Karpas-422 (cell line): ENCODE results near the gene IGFBPL1. TPM values are rescaled to one million over a fixed set of nuclear protein-coding genes. Genes with fewer than 3 reads are reported as not detected.

Experiments
- DNase-seq: peaks from one replicate; pipeline ENCODE4 v3.0.0-alpha.2; 2015
- H2AFZ ChIP-seq: fragments of 200-600 bp; sonication (generic); 2 replicates; pipeline ENCODE4 v1.6.1; 2014; ENCODE audit warnings: antibody characterized with exemption, low read length, mixed read lengths
- H3K27ac ChIP-seq: fragments of 200-600 bp; sonication (generic); 2 replicates; pipeline ENCODE4 v1.5.1; 2014; ENCODE audit warnings: mild to moderate bottlenecking, low read length, moderate library complexity
- H3K27me3 ChIP-seq: fragments of 200-600 bp; sonication (generic); 2 replicates; pipeline ENCODE4 v1.6.1; 2014; ENCODE audit warnings: low read length, mixed read lengths
- H3K36me3 ChIP-seq: fragments of 200-600 bp; sonication (generic); 2 replicates; pipeline ENCODE4 v1.6.1; 2014; ENCODE audit warnings: low read length, mixed read lengths; ENCODE audit not compliant: insufficient read depth
- H3K4me1 ChIP-seq: fragments of 200-600 bp; sonication (generic); 2 replicates; pipeline ENCODE4 v1.6.1; 2014; ENCODE audit warnings: mild to moderate bottlenecking, low read length, mixed read lengths
- H3K4me2 ChIP-seq: fragments of 200-600 bp; sonication (generic); 2 replicates; pipeline ENCODE4 v1.6.1; 2014; ENCODE audit warnings: low read length, low read depth, mild to moderate bottlenecking; ENCODE audit not compliant: poor library complexity, severe bottlenecking
- H3K4me3 ChIP-seq: fragments of 200-600 bp; sonication (generic); 2 replicates; pipeline ENCODE4 v1.5.1; 2014; ENCODE audit warnings: mild to moderate bottlenecking, antibody characterized with exemption, low read length, mixed read lengths
- H3K79me2 ChIP-seq: fragments of 200-600 bp; sonication (generic); 2 replicates; pipeline ENCODE4 v1.6.1; 2014; ENCODE audit warnings: mild to moderate bottlenecking, low read length, mixed read lengths
- H3K9ac ChIP-seq: fragments of 200-600 bp; sonication (generic); 2 replicates; pipeline ENCODE4 v1.6.0; 2014; ENCODE audit warnings: low read length
- H3K9me2 ChIP-seq: fragments of 200-600 bp; sonication (generic), shearing (Covaris generic); replicated peaks from 2 replicates; pipeline ENCODE4 v1.6.0; 2014; ENCODE audit warnings: mild to moderate bottlenecking, low read length, moderate library complexity; ENCODE audit not compliant: insufficient read depth
- H3K9me3 ChIP-seq: fragments of 300-700, 200-600 bp; sonication (generic); 2 replicates; pipeline ENCODE4 v1.6.1; 2014; ENCODE audit warnings: low read length, mixed read lengths
- H4K20me1 ChIP-seq: fragments of 200-600 bp; sonication (generic); 2 replicates; pipeline ENCODE4 v1.6.1; 2014; ENCODE audit warnings: mild to moderate bottlenecking, antibody characterized with exemption, low read length, low read depth; ENCODE audit not compliant: insufficient read depth
- total RNA-seq: library from RNA; depleted of rRNA; stranded (reverse); fragments of >200 nt; shearing (Covaris generic); gene quantifications from 2 replicates; pipeline ENCODE4 v1.2.3, GENCODE V29; 2014; ENCODE audit warnings: low replicate concordance

The IGFBPL1 gene
- total RNA-seq, 1 experiment from 2014 or later = not detected

GRCh38 chr9:38376021-38376670 is 48.1 kb downstream of the IGFBPL1 start:
- Histone ChIP-seq H3K27ac (no peak overlapping the region), H3K9ac (no peak overlapping the region), H3K4me3 (no peak overlapping the region), H3K27me3 (no peaks in the 10 kb centered on the region), H3K9me3 (no peaks in the 10 kb centered on the region), H3K36me3 (no peaks in the 10 kb centered on the region), H2AFZ (no peak overlapping the region), H3K4me1 (peaks cover 7% of the 10 kb centered on the region), H3K4me2 (no peak overlapping the region), H3K79me2 (no peaks in the 10 kb centered on the region), H4K20me1 (no peaks in the 10 kb centered on the region), H3K9me2 (no peaks in the 10 kb centered on the region)
- DNase-seq = no peak

DNA sequence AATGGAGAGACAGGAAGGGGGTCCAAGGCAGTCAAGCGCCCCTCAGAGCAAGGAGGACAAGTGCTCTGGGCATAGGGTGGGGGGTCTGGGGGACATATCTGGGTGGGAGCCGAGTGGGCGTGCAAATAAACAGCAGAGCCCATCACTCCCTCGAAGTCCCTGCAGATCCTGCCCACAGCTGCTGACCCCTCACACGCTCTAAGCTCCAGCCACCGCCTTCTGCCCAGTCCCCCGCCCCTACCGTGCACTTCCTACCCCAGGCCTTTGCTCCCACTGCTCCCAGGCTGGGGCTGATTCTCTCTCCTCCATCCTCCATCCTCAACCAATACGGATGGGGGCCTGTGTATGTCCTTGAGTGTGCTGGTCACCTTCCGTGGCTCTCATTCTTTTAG is 48.7 kb downstream of the IGFBPL1 start:
- Histone ChIP-seq H3K9me2 (no peaks in the 10 kb centered on the region), H2AFZ (no peak overlapping the region), H3K9ac (no peak overlapping the region), H3K36me3 (no peaks in the 10 kb centered on the region), H3K4me3 (no peak overlapping the region), H3K4me1 (peaks cover 7% of the 10 kb centered on the region), H3K27me3 (no peaks in the 10 kb centered on the region), H3K79me2 (no peaks in the 10 kb centered on the region), H4K20me1 (no peaks in the 10 kb centered on the region), H3K9me3 (no peaks in the 10 kb centered on the region), H3K27ac (no peak overlapping the region), H3K4me2 (no peak overlapping the region)
- no peak for DNase-seq

GRCh38 chr9:38374847-38375571 is 49.2 kb downstream of the IGFBPL1 start:
- no peaks in the 10 kb centered on the region for H3K79me2 ChIP-seq
- no peak overlapping the region for H3K27ac ChIP-seq
- H3K4me1 ChIP-seq = peaks cover 3% of the 10 kb centered on the region
- no peak for DNase-seq
- H4K20me1 ChIP-seq = no peaks in the 10 kb centered on the region
- H3K36me3 ChIP-seq = no peaks in the 10 kb centered on the region
- no peaks in the 10 kb centered on the region for H3K9me2 ChIP-seq
- H3K4me3 ChIP-seq = no peak overlapping the region
- no peak overlapping the region for H3K9ac ChIP-seq
- no peaks in the 10 kb centered on the region for H3K9me3 ChIP-seq
- no peak overlapping the region for H3K4me2 ChIP-seq
- no peak overlapping the region for H2AFZ ChIP-seq
- H3K27me3 ChIP-seq = no peaks in the 10 kb centered on the region

GRCh38 chr9:38373679-38374078 is 50.6 kb downstream of the IGFBPL1 start:
- H3K79me2 ChIP-seq = no peaks in the 10 kb centered on the region
- no peak overlapping the region for H3K4me3 ChIP-seq
- no peak overlapping the region for H2AFZ ChIP-seq
- H3K4me1 ChIP-seq = no peaks in the 10 kb centered on the region
- H3K9ac ChIP-seq = no peak overlapping the region
- no peaks in the 10 kb centered on the region for H4K20me1 ChIP-seq
- no peaks in the 10 kb centered on the region for H3K9me2 ChIP-seq
- H3K36me3 ChIP-seq = no peaks in the 10 kb centered on the region
- 0 out of 2 replicates have a peak, but pooled peaks cover under 1% of the 10 kb centered on the region for H3K27me3 ChIP-seq
- no peak overlapping the region for H3K27ac ChIP-seq
- no peak overlapping the region for H3K4me2 ChIP-seq
- no peaks in the 10 kb centered on the region for H3K9me3 ChIP-seq
- no peak for DNase-seq

DNA sequence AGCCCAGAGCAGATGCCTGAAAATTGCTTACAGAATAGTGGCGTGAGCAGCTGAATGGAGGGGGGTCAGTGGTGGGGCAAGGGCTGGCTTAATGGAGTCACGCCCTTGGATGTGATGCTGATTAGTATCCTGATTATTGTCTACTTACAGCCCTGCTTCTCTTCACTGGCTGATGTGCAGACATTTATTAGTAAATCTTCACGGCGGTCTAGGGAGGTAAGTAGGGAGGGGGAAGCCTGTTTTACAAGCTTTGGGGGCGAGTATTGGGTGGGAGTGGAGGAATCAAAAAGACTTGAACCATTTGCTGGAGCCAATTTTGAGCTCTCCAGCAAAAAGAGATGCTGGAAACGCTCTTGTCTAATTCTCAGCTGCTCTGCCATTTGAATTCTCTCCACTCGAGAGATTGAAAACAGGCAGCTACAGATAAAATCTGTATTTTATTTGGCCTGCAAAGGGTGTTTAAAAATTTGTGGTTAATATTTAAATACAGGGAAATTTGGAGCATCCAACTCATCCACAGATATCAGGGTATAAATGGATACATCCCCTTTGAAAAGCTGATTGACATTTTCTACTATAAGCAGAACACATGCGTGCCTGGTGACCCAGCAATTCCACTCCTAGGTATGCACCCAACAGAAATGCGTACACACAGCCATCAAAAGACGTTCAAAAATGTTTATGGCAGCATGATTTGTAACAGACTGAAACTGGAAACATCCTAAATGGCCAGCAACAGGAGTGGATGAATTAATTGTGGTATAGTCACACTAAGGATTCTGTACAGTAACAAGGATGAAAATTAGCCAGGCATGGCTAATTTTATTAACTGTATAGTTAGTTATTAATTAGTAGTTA is 51.3 kb downstream of the IGFBPL1 start:
- Histone ChIP-seq H3K4me2 (no peak overlapping the region), H3K36me3 (no peaks in the 10 kb centered on the region), H3K4me1 (no peaks in the 10 kb centered on the region), H2AFZ (no peak overlapping the region), H3K9ac (no peak overlapping the region), H3K9me2 (no peaks in the 10 kb centered on the region), H3K27ac (no peak overlapping the region), H4K20me1 (no peaks in the 10 kb centered on the region), H3K9me3 (no peaks in the 10 kb centered on the region), H3K27me3 (0 out of 2 replicates have a peak, but pooled peaks cover 2% of the 10 kb centered on the region), H3K79me2 (no peaks in the 10 kb centered on the region), H3K4me3 (no peak overlapping the region)
- DNase-seq = no peak

DNA sequence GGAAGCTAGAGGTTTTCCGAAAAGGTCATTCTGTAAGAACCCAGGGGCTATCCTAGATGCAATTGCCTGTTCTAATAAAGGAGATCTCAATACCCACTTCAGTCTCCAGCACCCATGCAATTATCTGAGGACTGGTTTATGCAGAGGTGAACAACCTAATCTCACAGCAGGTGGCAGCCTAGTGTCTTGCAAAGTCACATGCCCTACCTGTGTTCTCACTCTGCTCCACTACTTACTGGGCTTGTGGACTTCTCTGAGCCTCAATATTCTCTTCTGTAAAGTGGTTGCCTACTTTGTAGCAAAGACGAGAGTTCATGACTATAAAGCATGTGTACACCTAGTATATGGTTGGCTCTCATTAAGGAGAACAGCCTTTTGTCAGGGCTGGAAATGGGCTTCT is 52.8 kb downstream of the IGFBPL1 start:
- Histone ChIP-seq H3K9ac (no peak overlapping the region), H3K36me3 (no peaks in the 10 kb centered on the region), H3K4me1 (no peaks in the 10 kb centered on the region), H3K27ac (no peak overlapping the region), H3K79me2 (no peaks in the 10 kb centered on the region), H3K4me2 (no peak overlapping the region), H3K27me3 (0 out of 2 replicates have a peak, but pooled peaks cover 2% of the 10 kb centered on the region), H3K9me2 (no peaks in the 10 kb centered on the region), H3K4me3 (no peak overlapping the region), H2AFZ (no peak overlapping the region), H4K20me1 (no peaks in the 10 kb centered on the region), H3K9me3 (no peaks in the 10 kb centered on the region)
- peak; percentile 69 for DNase-seq

DNA sequence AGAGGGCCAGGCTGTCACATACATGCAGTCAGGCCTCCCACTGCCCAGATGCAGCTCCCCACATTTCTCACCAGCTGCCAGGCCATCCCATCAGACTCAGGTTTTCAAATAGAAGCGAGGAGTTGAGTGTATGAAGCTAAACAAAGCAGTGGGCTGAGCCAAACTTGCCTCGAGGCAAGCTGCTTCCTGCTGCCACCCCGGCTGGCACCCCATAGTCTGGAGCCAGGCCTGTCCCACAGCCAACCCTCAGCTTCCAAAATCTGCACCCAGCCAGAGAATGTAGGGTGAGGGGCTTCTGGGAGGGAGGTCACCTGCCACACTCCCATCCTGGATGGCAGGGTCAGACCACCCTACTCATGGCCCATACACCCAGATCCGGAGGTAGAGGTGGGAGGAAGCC is 54.1 kb downstream of the IGFBPL1 start:
- no peaks in the 10 kb centered on the region for H3K79me2 ChIP-seq

DNA sequence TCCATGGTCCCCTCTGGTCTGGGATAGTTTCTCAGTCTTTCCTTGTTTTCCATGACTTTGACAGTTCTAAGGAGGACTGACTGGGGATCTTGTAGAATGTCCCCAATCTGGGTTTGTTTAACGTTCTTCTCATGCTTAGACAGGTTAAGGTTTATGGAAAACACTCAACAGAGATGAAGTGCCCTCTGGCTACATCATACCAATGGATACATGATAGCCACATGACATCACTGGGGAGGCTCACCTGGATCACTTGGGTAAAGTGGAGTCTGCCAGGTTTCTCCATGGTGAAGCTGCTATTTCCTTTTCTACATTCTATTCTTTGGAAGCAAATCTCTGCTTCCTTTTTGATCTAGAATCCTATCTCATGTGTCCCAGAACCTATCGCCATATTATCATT is 55.5 kb downstream of the IGFBPL1 start:
- Histone ChIP-seq H2AFZ (no peak overlapping the region), H3K4me1 (no peaks in the 10 kb centered on the region; the same call in 1 of the 2 replicates), H3K36me3 (no peaks in the 10 kb centered on the region), H3K9me2 (no peaks in the 10 kb centered on the region), H3K9me3 (no peaks in the 10 kb centered on the region), H4K20me1 (no peaks in the 10 kb centered on the region), H3K27me3 (0 out of 2 replicates have a peak, but pooled peaks cover 2% of the 10 kb centered on the region), H3K79me2 (no peaks in the 10 kb centered on the region), H3K9ac (no peak overlapping the region), H3K4me3 (no peak overlapping the region), H3K27ac (no peak overlapping the region), H3K4me2 (no peak overlapping the region)
- DNase-seq = no peak

More for the DNA sequence above, 54.1 kb downstream of the IGFBPL1 start:
- Histone ChIP-seq H3K27ac (no peak overlapping the region), H3K27me3 (0 out of 2 replicates have a peak, but pooled peaks cover 2% of the 10 kb centered on the region), H3K36me3 (no peaks in the 10 kb centered on the region), H4K20me1 (no peaks in the 10 kb centered on the region), H2AFZ (no peak overlapping the region), H3K4me1 (no peaks in the 10 kb centered on the region; the same call in 1 of the 2 replicates), H3K9me3 (no peaks in the 10 kb centered on the region), H3K9ac (no peak overlapping the region), H3K4me3 (no peak overlapping the region), H3K4me2 (no peak overlapping the region), H3K9me2 (no peaks in the 10 kb centered on the region)
- DNase-seq = no peak
